Neural cell (in vitro differentiated cells): Measurements from ENCODE around the gene OR4D9. TPM values are rescaled to one million over a fixed set of nuclear protein-coding genes. Genes with fewer than 3 reads are reported as not detected.
A peak's percentile ranks its signal among the peaks of the same experiment; 100 is the strongest.

Experiments used
- H2AFZ ChIP-seq: fragments of 200-600, 300-800 bp; sonication (generic), shearing (Covaris generic); 2 replicates; pipeline ENCODE4 v1.6.0; 2014; ENCODE audit warnings: low read depth, mild to moderate bottlenecking, antibody characterized with exemption, low read length, moderate library complexity
- H3F3A ChIP-seq: fragments of 200-600 bp; shearing (Covaris generic); 2 replicates; pipeline ENCODE4 v1.6.1; 2016; ENCODE audit warnings: mild to moderate bottlenecking, moderate library complexity, mixed read lengths, antibody characterized with exemption, low read length; ENCODE audit not compliant: insufficient read depth, poor library complexity, severe bottlenecking
- H3K27ac ChIP-seq: fragments of 200-600, 300-800 bp; sonication (generic), shearing (Covaris generic); 2 replicates; pipeline ENCODE4 v1.5.1; 2014; ENCODE audit warnings: mild to moderate bottlenecking, low read length, moderate library complexity
- H3K27me3 ChIP-seq: fragments of 300-800, 200-600 bp; sonication (generic), shearing (Covaris generic); 2 replicates; pipeline ENCODE4 v1.6.0; 2014; ENCODE audit warnings: mild to moderate bottlenecking, low read depth, low read length, moderate library complexity; ENCODE audit not compliant: insufficient read depth
- H3K36me3 ChIP-seq: fragments of 300-800, 200-600 bp; sonication (generic), shearing (Covaris generic); 2 replicates; pipeline ENCODE4 v1.5.1; 2014; ENCODE audit warnings: mild to moderate bottlenecking, antibody characterized with exemption, low read length, moderate library complexity; ENCODE audit not compliant: insufficient read depth
- H3K4me2 ChIP-seq: fragments of 300-800, 200-600 bp; sonication (generic), shearing (Covaris generic); 2 replicates; pipeline ENCODE4 v1.6.0; 2014; ENCODE audit warnings: mild to moderate bottlenecking, low read length
- H3K4me3 ChIP-seq: fragments of 300-800, 200-600 bp; sonication (generic), shearing (Covaris generic); 2 replicates; pipeline ENCODE4 v1.5.1; 2014; ENCODE audit warnings: mild to moderate bottlenecking, low read length, moderate library complexity
- H3K79me2 ChIP-seq: fragments of 200-600 bp; shearing (Covaris generic); replicated peaks from 2 replicates; pipeline ENCODE4 v1.6.0; 2014; ENCODE audit warnings: mild to moderate bottlenecking, low read length, moderate library complexity; ENCODE audit not compliant: insufficient read depth
- H3K9ac ChIP-seq: fragments of 300-800, 200-600 bp; sonication (generic), shearing (Covaris generic); 2 replicates; pipeline ENCODE4 v1.6.1; 2016; ENCODE audit warnings: mild to moderate bottlenecking, low read length, mixed read lengths
- H3K9me2 ChIP-seq: fragments of 200-600 bp; shearing (Covaris generic); 2 replicates; pipeline ENCODE4 v1.6.1; 2016; ENCODE audit warnings: mild to moderate bottlenecking, low read length, mixed read lengths; ENCODE audit not compliant: insufficient read depth
- H3K9me3 ChIP-seq: fragments of 200-600, 300-800 bp; sonication (generic), shearing (Covaris generic); 2 replicates; pipeline ENCODE4 v1.6.1; 2016; ENCODE audit warnings: mild to moderate bottlenecking, mixed run types, low read length, moderate library complexity, mixed read lengths
- H4K20me1 ChIP-seq: fragments of 200-600 bp; shearing (Covaris generic); 2 replicates; pipeline ENCODE4 v1.6.1; 2016; ENCODE audit warnings: mild to moderate bottlenecking, mixed run types; ENCODE audit not compliant: insufficient read depth
- CTCF ChIP-seq: fragments of 450-650 bp; IDR thresholded peaks from 2 replicates; pipeline ENCODE4 v1.5.1; 2014; ENCODE audit warnings: antibody characterized with exemption, mild to moderate bottlenecking, moderate library complexity; ENCODE audit not compliant: poor library complexity, severe bottlenecking
- EP300 ChIP-seq: fragments of 450-650 bp; conservative IDR thresholded peaks from 2 replicates; pipeline ENCODE4 v1.6.1; 2014; ENCODE audit warnings: antibody characterized with exemption, mild to moderate bottlenecking, moderate library complexity; ENCODE audit not compliant: poor library complexity, severe bottlenecking
- EZH2 ChIP-seq: fragments of 200-600, 300-800 bp; shearing (Covaris generic), sonication (generic); IDR thresholded peaks from 2 replicates; pipeline ENCODE4 v1.6.1; 2014; ENCODE audit warnings: antibody characterized with exemption, low read length, borderline replicate concordance, mild to moderate bottlenecking; ENCODE audit not compliant: insufficient read depth, poor library complexity, severe bottlenecking
- MXI1 ChIP-seq: fragments of 450-650 bp; conservative IDR thresholded peaks from 2 replicates; pipeline ENCODE4 v1.6.1; 2014; ENCODE audit warnings: antibody characterized with exemption, mild to moderate bottlenecking; ENCODE audit not compliant: poor library complexity, severe bottlenecking
- POLR2AphosphoS5 ChIP-seq: IDR thresholded peaks from 2 replicates; pipeline ENCODE4 v1.6.1; 2012
- RAD21 ChIP-seq: fragments of 450-650 bp; conservative IDR thresholded peaks from 2 replicates; pipeline ENCODE4 v1.6.1; 2014; ENCODE audit warnings: antibody characterized with exemption, mild to moderate bottlenecking, moderate library complexity
- REST ChIP-seq: IDR thresholded peaks from 2 replicates; pipeline ENCODE4 v1.6.1; 2012; ENCODE audit warnings: borderline replicate concordance
- SMC3 ChIP-seq: fragments of 450-650 bp; conservative IDR thresholded peaks from 2 replicates; pipeline ENCODE4 v1.6.1; 2014; ENCODE audit warnings: antibody characterized with exemption, mild to moderate bottlenecking, moderate library complexity; ENCODE audit not compliant: poor library complexity
- TAF1 ChIP-seq: IDR thresholded peaks from 2 replicates; pipeline ENCODE4 v1.6.1; 2012; ENCODE audit warnings: low read depth
- polyA plus RNA-seq: library from polyadenylated mRNA; depleted of rRNA; stranded (reverse); fragments of >200 nt; gene quantifications from 2 replicates; pipeline ENCODE4 v1.2.3, GENCODE V29; 2014

OR4D9 gene
- polyA plus RNA-seq, 1 donor from 2014 or later = not detected

- no peaks in the 10 kb centered on the region for H3K79me2 ChIP-seq
- no peaks in the 10 kb centered on the region for H3K36me3 ChIP-seq
- no peak overlapping the region for H2AFZ ChIP-seq
- peak overlapping the region; percentile 4 for H3K4me2 ChIP-seq
- no peaks in the 10 kb centered on the region for H3K9me3 ChIP-seq
- no peak for TF ChIP-seq TAF1
- TF ChIP-seq RAD21 = no peak
- TF ChIP-seq MXI1 = peak; percentile 97
- peak; percentile 47 for TF ChIP-seq EP300
- H3K27ac ChIP-seq = peak overlapping the region; percentile 80
- peak overlapping the region; percentile 76 for H3K9ac ChIP-seq
- H3K27me3 ChIP-seq = no peaks in the 10 kb centered on the region
- peak overlapping the region; percentile 67 for H3K4me3 ChIP-seq
- H3K9me2 ChIP-seq = no peaks in the 10 kb centered on the region
- H3F3A ChIP-seq = peaks cover 12% of the 10 kb centered on the region
- no peaks in the 10 kb centered on the region for H4K20me1 ChIP-seq
Observed at GRCh38 chr11:59550842-59551658, 39.7 kb downstream of the OR4D9 start.

- Histone ChIP-seq H3K27ac (no peak overlapping the region), H3K4me3 (peak overlapping the region; percentile 67), H3K27me3 (no peaks in the 10 kb centered on the region), H4K20me1 (no peaks in the 10 kb centered on the region), H3K9me2 (no peaks in the 10 kb centered on the region), H3K4me2 (peak overlapping the region; percentile 4), H3K79me2 (no peaks in the 10 kb centered on the region), H3K36me3 (no peaks in the 10 kb centered on the region), H3K9me3 (no peaks in the 10 kb centered on the region), H3K9ac (no peak overlapping the region), H3F3A (peaks cover 12% of the 10 kb centered on the region), H2AFZ (no peak overlapping the region)
- TF ChIP-seq CTCF (no peak), SMC3 (no peak), EZH2 (no peak), MXI1 (no peak), REST (no peak), RAD21 (no peak), TAF1 (no peak), POLR2AphosphoS5 (no peak), EP300 (no peak)
Observed at GRCh38 chr11:59551659-59552521, 40.6 kb downstream of the OR4D9 start.
